GM18867 (cell line): ENCODE measurements around the gene WDR90.

Experiments
- ATAC-seq: cut with Tn5 transposase; IDR thresholded peaks from one replicate; pipeline ENCODE4 v1.9.1; 2021; ENCODE audit warnings: mild to moderate bottlenecking, moderate library complexity; ENCODE audit not compliant: unreplicated experiment

Gene WDR90

DNA sequence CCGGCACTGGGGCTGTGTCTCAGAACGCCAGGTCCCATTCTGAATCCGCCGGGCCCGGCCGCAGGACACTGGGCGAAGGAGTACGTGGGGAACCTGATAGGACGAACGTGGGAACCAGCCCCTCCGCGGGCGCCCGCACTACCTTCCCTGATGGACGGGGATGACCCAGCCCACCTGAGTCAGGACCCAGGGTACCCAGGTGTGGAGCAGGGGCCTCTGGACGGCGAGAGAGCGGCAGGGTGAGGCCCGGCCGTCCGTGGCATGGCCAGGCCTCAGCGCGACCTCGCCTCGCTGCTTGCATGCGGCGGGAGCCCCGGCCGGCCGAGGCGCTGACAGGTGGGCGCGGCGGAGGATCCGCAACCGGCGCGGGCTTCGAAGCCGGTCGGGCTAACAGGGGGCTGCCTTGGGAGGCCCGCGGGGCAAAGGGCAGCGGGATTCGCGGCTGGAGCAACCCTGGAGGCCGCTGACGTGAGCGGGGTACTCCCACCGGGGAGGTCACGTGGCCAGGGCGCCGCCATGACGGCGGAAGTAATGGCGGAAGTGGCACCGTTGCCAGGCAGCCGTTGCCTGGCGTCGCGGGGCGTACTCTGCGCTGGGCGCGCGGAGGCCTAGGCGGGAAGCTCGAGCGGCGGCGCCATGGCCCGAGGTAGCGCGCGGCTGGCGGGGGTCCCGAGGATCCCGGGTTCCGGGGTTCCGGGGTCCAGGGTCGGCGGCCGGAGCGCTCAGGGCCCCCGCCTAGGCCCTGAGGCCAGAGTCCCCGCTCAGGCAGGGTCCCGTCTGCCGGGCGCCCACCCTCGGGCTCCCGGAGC is at the start of gene WDR90:
TSS of gene WDR90 (plus strand) at position 585 of the 809 bp plus-strand sequence. CDS start at position 637, 52 bp downstream.
- ATAC-seq: peak; percentile 73

DNA sequence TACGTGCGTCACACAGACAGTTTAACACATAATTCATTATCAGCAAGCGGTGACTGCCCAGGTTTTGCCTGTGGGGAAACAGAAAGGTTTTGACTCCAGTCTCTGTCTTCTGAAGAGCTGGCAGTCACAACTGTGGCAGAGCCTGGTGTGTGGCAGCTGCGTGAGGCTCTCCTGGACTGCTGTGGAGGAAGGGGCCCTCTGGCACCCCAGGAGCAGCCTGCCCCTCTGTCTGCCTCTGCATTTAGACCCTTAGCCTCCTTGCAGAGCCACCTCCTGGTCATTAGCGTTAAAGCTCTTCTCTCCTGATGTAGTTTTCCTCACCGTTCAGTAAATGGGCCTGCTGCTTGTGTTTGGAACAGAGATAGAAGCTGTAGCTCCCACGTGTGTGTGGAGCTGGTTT is 48.4 kb upstream of the WDR90 start:
- no peak for ATAC-seq

DNA sequence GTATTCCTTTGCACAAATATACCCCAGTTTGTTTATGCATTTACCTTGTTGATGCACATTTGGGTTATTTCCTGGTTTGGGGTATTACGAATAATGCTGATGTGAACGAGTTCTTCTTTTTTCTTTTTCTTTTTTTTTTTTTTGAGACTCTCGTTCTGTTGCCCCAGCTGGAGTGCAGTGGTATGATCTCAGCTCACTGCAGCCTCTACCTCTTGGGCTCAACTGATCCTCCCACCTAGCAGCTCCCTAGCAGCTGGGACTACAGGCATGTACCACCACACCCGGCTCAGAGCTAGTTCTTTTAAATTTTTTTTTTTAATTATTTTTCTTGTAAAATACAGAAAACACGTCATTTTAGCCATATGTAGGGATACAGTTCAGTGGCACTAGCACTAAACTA is 45.2 kb upstream of the WDR90 start:
- ATAC-seq: no peak

DNA sequence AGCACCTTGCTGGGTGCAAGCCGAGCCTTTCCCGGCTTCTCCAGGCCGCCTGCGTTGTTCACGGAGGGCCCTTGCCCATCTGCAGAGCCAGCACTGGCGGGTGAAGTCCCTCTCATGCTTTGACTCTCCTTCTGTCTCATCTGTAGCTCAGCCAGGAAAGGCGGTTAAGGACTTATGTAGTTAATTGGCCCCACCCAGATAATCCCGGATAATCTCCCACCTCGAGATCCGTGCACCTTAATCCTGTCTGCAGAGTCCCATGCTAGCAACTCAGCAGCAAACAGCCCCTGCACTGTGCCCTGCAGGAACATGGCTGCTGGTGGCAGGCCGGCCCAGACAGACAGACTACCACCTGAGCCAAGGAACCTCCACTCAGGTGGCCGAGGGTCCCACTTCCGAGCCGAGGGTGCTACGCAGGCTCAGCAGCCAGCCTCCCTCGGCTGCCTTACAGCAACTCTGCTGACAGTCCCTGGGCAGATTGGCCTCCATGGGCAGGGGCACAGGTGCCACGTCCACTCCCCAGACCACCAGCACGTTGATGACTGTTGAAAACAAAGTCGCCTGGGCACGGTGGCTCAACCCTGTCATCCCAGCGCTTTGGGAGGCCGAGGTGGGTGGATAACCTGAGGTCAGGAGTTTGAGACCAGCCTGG is 42.4 kb upstream of the WDR90 start:
- no peak for ATAC-seq

DNA sequence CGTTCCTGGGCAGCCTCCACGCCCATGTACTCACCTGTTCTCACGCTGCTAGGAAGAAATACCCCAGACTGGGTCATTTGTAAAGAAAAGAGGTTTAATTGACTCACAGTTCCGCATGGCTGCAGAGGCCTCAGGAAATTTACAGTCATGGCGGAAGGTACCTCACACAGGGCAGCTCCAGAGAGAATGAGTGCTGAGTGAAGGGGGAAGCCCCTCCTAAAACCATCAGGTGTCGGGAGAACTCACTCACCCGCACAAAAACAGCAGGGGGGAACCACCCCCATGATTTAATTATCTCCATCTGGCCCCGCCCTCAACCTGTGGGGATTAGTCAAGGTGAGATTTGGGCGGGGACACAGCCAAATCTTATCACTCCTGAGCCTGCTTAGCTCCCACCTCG is 41.1 kb upstream of the WDR90 start:
- no peak for ATAC-seq

DNA sequence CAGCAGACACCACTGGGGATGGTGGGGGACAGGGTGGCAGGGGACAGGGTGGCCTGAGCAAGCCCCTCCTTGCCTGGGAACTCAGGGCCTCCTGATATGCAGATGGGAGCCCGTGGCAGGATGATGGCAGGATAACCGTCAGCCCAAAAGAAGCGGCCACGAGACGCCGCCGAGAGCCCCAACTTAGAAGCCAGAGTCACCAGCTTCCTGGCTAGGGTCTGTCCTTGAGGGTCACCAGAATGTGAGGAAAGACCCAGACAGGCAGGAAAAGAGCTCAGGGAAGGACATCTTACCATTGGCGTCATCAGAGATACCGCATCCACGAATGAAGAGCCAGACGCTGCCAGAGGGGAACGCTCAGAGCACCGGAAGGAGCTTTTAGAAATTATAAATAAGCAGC is 39.8 kb upstream of the WDR90 start:
- ATAC-seq: no peak

DNA sequence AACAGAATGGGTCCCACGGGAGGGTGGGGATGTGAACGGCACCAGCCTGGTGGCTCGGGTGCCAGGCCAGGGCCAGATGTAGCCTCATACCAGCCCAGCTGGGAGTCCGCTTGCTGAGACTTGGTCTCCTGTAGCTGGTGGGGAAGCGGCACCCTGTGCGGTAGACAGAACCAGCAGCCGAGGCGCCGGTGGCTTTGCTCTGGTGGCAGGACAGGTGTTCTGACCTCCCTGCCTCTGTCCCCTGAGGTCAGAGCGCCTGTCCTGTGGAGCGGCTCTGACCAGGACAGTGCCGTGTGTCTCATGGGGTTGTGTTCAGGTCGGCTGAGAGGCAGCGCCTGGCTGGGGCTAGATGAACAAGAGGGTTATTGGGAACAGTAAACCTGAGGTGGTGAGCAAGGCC is 39.2 kb upstream of the WDR90 start:
- ATAC-seq: no peak

DNA sequence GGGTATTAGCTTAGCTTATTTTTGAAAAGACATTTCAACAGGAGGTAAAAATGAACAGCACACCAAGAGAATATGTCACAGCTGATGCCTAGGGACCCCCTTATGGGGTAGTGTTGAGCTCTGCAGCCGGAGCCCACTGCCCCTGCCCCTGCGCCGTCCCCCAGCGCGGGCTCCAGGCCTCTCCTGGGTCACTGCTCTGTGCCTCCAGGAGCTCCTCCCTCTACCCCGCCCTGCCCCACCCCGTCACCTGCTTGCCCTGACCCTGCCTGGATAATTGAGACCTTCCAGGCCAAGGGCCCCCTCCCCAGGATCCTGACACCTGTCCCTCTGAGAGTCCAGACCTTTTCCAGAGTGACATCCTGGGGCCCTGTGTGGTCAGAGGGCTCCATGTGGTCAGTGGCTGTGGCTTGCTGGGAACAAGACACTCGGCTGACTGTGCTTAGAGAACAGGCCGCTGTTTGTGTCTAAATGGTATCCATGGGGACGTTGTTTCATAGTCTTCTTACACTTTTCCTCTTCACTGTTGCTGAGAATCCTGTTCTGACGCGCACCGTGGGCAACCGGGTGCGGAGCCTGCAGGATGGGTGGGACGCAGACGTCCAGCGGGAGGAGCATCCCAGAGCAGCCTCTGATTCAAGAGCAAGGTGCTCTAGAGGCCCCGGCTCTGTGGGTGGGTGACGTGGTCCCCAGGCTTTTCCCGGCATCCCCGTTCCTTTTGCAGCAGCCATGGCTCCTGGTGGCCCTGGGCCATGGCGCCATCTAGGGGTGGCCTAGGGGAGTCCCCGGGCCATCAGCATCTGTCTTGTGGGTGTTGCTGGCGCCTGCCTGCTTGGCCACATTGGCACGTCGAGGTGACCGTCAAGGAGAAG is 38.4 kb upstream of the WDR90 start:
- no peak for ATAC-seq

DNA sequence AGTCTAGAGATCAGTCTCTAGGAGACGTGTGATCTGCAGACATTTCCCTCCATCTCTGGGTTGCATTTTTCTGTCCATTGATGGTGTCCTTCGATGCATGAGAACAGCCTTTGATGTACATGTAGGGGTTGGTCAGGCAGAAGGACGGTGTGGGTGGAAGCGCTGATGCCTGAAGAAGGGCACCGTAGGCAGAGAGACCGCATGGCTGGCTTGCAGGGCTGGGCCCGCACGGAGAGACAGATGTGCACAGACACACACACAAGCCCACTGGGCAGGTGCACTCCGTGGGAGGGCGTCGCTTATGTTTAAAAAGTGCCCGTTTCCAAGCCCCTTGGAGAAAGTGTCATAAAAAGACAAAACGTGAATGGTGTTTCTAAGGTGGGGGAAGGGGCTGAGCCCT is 34.0 kb upstream of the WDR90 start:
- no peak for ATAC-seq

DNA sequence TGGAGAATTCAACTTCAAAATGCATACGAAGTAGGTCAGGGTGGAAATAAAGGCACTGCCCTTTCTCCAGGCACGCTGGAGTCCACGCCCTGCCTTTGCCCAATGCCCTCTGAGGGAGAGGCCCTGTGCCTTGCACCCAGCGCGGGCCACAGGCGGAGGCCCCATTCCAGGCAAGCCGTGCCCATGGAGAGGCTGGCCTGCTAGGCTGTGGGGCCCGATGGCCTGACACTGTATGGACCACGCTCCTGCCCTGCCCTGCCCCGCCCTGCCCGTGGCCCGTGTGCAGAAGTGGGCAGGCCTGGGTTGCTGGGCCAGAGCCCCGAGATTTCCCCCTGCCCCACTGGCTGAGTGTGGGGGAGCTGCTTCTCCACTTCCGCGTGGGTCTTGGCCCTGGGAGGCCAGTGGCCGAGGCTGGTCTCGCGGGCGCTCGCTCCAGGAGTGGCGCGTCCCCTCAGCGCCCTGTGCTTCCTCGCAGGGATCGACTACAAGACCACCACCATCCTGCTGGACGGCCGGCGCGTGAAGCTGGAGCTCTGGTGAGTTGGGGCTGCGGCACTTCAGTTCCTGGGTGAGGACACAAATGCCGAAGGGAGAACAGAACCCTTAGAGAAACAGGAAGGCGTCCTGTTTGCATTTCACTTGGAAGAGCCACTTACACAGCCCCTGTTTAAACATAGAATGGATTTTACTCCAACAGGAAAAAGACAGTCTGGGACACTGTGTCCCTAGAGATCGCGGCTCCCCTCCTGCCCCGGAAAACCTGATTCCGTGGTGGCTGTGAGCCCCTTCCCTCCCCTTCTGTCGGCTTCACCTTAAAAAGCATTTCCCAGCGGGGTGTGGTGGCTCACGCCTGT is 32.2 kb upstream of the WDR90 start:
- ATAC-seq: no peak

DNA sequence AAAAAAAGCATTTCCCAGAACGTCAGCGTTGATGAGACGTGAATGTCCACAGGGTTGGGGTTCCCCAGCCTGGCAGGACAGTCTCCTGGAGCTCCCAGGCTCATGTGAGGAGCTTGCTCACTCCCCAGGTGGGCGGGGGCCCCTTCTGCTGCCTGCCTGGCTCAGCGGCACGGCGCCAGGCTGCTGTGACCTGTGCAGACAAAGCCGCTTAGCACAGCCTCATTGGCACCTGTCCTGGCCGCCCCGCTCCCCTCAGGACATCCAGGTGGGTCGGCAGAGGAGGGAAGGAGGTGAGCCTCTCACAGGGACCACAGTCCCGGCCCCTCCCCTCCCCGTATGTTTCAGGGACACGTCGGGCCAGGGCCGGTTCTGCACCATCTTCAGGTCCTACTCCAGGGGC is 31.3 kb upstream of the WDR90 start:
- ATAC-seq: no peak

DNA sequence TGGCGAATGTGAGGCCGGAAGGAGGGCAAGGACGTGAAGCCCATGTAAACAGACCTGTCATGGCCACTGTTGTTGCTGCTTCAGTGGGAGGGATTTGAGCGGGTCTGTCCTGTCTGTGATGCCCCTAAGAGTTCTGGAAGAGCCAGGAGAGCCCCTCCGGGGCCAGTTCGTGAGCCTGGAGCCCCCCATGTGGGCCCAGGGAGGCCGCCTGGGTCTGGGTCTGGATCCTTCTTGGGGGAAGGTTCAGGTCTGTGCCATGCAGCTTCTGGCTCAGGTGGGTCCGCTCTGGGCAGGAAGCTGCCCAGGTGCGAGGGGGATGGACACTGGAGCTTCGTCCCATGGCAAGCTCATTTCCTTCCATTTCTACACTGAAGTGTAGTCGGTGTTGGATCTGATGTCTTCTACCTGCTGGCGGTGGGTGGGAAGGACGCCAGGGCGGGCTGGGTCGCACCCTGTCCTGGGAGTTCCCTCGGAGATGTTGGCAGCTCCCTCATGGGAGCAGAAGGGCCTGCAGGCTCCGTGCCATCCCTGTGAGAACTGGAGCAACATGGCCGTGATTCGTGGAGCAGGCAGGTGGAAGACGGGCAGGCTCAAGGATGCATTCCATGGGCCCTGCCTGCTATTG is 29.6 kb upstream of the WDR90 start:
- ATAC-seq: no peak

DNA sequence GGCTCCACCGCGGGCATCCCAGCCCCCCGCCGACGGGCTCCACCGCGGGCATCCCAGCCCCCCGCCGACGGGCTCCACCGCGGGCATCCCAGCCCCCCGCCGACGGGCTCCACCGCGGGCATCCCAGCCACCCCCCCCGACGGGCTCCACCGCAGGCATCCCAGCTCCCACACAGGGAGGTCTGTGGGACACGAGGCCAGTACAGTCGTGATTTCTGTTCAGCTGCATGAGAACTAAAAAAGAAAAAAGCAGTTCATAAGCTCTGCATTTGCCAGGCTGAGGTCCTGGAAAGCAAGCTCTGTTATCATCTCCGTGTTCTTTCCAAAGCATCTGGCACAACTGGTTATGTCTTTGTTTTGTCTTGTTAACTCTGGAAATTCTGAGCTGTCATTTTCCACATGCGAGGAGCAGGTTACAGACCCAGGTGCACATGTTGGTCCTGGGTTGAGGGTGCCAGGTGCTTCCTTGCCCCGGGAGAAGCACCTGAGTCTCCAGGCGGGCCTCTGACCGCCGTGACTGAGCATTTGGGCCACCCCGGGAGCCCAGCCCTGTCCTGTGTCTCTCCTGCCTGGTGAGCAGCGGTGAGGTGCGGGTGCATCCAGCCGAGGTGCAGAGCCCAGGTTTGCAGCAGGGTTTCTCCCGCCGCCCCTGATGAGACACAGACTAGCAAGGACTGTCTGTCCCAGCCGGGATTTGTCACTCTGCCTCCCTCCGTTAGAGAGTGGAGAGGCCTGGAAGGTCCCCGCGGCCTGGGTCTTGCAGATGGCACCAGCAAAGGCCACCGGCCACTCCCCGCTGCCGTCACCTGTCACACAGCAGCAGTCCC is 28.3 kb upstream of the WDR90 start:
- no peak for ATAC-seq

DNA sequence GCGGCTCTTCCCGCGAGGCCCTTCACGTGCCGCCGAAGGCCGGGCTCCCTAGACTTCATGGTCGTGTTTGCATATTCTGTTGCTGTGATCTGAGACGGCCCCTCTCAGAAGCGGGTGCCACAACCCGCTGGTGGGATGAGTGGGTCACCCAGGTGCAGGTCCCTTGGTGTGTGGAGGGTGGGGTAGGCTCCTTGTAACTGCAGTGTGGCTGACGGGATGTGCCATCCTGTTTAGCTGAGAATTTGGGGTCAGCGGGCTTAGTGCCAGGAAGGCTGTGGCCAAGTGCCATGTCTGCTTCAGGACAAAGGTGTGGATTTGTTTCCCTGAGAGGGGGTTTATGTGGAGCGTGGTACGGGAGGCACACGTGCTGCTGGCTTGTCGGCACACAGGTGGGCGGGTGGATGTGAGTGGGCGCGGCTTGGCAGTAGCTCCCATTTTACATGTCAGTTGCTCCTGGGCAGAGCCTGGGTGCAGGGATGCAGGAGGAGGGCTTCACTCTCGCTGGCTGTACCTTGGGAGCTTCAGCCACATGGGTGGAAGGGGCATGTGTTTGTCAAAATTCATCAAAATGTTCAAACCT is 27.5 kb upstream of the WDR90 start:
- ATAC-seq: no peak

DNA sequence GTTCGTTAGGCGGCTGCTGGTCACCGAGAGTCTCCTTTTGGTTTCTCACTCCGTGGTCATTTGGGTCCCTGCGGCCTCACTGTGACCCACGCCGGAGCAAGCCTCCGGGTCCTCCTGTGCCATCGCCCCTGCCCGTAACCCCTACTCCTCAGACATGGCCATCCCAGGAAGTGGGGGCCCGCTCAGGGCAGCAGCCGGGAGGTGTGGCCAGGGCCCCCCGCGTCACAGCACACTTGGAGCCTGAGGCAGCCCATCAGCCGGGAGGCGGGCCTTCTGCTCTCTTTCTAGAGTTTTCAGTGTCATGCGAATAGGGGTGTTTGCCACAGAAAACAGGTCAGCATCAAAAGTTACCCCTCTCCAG is 26.3 kb upstream of the WDR90 start:
- no peak for ATAC-seq

DNA sequence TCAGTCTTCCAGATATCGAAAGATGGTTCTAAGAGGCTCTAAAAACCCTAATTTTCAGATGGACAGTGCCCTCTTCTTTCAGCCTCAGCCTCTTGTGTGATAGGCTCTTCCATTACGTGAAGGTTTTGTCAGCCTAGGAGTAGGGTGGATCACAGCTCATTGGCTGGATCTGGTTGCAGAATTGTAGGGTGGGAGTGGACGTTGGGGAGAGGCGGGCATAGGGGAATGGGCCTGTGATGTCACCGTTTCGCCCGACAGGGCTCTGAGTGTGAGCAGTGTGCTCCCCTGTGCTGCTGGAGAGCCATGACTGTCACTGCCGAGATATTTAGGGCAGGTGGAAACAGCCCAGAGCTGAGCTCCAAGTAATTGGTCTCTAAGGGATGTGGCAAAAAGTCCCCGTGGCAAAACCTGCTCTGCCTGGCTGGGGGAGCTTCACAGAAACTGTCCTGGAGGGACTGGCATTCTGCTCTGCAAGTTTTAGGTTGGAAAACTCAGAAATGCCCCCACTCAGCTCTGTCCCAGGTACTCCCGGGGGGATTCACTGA is 24.6 kb upstream of the WDR90 start:
- ATAC-seq: no peak

DNA sequence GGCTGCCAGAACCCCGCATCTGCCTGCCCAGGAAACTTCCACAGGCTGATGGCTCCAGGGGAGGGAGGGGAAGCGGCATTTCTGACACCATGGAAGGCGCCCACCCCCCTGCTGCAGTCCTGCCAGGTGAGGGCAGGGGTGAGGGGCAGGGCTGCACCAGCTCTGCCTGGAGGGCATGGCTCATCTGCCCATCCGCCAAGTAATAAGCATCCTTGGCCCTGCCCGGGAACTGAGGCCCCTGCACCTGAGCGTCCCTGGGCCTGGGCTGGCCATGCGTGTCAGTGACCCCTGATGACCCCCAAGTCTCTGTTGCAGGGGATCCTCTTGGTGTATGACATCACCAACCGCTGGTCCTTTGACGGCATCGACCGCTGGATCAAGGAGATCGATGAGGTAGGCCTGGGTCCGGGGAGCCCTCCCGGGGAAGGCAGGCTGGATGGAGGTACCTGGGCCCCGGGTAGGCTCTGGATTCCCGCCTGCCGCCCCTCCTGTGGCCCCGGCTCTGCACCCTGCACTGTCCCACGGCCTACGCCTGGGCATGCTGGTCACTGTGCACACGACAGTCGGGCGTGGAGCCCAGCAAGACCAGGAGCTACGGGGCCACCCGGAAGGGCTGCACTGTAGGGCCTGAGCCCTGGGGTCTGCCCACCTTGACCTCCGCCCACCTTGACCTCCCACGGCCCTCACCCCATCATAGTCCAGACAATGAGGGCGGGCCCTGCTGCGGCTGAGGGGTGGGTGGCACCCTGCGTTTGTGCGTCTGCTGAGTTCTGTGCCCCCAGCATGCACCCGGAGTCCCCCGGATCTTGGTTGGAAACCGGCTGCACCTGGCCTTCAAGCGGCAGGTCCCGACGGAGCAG is 23.8 kb upstream of the WDR90 start:
- no peak for ATAC-seq
